CD4-positive, alpha-beta T cell treated with Interleukin-21 for 1 hour (primary cell): ENCODE data around the gene PGA5.

Source experiments
- DNase-seq: peaks from one replicate; pipeline ENCODE4 v3.0.0-alpha.2; 2020

The PGA5 gene

DNA sequence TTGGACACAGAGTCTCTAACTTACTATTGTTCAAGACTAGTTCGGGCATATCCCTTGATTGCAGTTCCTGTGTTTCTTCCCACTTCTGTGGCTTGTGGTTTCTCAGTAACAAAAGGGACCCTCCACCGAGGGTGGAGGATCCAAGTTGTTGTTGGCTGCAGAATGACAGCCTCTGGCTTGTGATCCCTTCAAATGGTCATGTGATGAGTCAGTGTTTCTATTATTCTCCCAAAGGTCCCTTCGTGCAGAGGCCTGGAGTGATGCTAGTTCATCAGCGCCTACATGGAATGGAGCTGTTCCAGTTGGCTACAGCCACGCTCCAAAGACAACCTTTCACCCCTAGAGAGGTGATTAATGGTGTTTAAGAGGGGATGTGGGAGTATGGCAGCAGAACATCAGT is 56.8 kb downstream of the PGA5 start:
- DNase-seq: no peak

GRCh38 chr11:61298663-61299244 is 57.8 kb downstream of the PGA5 start:
- no peak for DNase-seq
